Muscle of leg (tissue), 11 donors: ENCODE data around the gene GRIA4. TPM values are rescaled to one million over a fixed set of nuclear protein-coding genes. Genes with fewer than 3 reads are reported as not detected.
A peak's percentile ranks its signal among the peaks of the same experiment; 100 is the strongest.

Experiments used
- DNase-seq: peaks from one replicate; pipeline ENCODE4 v3.0.0; 2013
- H3K27ac ChIP-seq: one replicate; pipeline ENCODE4 v1.5.1; 2013; ENCODE audit warnings: mild to moderate bottlenecking, low read length, control low read depth
- H3K27me3 ChIP-seq: one replicate; pipeline ENCODE4 v1.6.1; 2013; ENCODE audit warnings: low read length; ENCODE audit not compliant: control insufficient read depth, insufficient read depth
- H3K36me3 ChIP-seq: one replicate; pipeline ENCODE4 v1.6.1; 2013; ENCODE audit warnings: low read length; ENCODE audit not compliant: control insufficient read depth, insufficient read depth
- H3K4me1 ChIP-seq: one replicate; pipeline ENCODE4 v1.6.1; 2013; ENCODE audit warnings: low read length; ENCODE audit not compliant: control insufficient read depth, insufficient read depth
- H3K4me3 ChIP-seq: one replicate; pipeline ENCODE4 v1.5.1; 2013; ENCODE audit warnings: low read length, control low read depth
- H3K9me3 ChIP-seq: replicated peaks from 2 replicates; pipeline ENCODE4 v1.6.1; 2013; ENCODE audit warnings: low read depth, low read length; ENCODE audit not compliant: control insufficient read depth
- WGBS: methylation state at CpG from one replicate; pipeline ENCODE4 v1.1.5; 2013; ENCODE audit warnings: missing lambda C conversion rate; ENCODE audit not compliant: insufficient coverage; 5-methylcytosine and 5-hydroxymethylcytosine counted together
- polyA plus RNA-seq, 8 donors: library from polyadenylated mRNA; unstranded; fragments of 120-200 nt; gene quantifications; one replicate each; pipeline versions ENCODE4 v1.2.1 to v1.2.3, GENCODE V29; 2013; ENCODE audit warnings: inconsistent platforms in 1 of 8, low replicate concordance in 1 of 8; ENCODE audit not compliant: insufficient read length in 8 of 8, insufficient read depth in 1 of 8
- total RNA-seq: library from RNA; stranded (reverse); fragments of 120-200 nt; gene quantifications from one replicate; pipeline ENCODE4 v1.2.4, GENCODE V29; 2013

GRIA4 gene
- total and polyA plus RNA-seq, 9 donors: 2.7 to 14.6 (median 7.8) TPM

DNA sequence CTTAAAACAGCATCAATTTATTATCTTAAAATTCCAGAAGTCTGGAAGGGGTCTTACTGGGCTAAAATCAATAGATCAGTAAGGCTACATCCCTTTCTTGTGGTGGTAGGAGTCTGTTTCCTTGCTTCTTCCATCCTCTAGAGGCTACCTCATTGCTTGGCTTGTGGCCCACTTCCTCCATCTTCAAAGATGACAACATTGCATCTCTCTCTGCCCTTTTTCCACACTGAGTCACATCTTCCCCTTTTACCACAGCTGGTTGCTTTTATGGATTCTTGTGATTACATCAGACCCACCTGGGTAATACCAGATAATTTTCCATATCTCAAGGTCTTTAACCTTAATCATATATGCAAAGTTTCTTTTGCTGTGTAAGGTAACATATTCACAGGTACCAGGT is 60.9 kb downstream of the GRIA4 start:
- Histone ChIP-seq H3K4me1 (no peaks in the 10 kb centered on the region), H3K9me3 (no peaks in the 10 kb centered on the region)

DNA sequence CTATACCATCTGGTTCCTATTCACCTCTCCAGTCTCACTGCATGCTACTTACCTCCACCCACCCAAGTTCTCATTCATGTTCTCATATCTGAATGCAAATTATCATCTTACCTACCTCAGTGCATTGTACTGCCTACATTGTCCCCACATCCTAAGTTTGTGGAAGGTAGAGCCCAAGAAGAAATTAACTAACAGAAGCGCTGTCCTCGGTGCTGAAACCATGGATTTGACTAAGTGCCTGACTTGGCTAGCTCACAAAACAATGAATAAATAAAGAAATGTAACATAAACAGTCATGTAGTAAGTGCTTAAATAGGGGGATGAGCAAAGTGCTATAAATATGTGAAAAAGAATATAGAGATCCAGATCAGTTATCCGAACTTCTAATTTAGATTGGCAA is 63.2 kb downstream of the GRIA4 start:
- Histone ChIP-seq H3K4me1 (no peaks in the 10 kb centered on the region), H3K36me3 (no peaks in the 10 kb centered on the region), H3K9me3 (no peaks in the 10 kb centered on the region), H3K27ac (no peak overlapping the region), H3K4me3 (no peak overlapping the region), H3K27me3 (no peaks in the 10 kb centered on the region)
- WGBS: no CpG with 5 or more reads among the region's 3 CpGs
- peak; percentile 81 for DNase-seq

More for the DNA sequence above, 60.9 kb downstream of the GRIA4 start:
- H3K4me3 ChIP-seq: no peak overlapping the region
- no peaks in the 10 kb centered on the region for H3K36me3 ChIP-seq
- H3K27me3 ChIP-seq: no peaks in the 10 kb centered on the region
- no peak for DNase-seq
- no peak overlapping the region for H3K27ac ChIP-seq

DNA sequence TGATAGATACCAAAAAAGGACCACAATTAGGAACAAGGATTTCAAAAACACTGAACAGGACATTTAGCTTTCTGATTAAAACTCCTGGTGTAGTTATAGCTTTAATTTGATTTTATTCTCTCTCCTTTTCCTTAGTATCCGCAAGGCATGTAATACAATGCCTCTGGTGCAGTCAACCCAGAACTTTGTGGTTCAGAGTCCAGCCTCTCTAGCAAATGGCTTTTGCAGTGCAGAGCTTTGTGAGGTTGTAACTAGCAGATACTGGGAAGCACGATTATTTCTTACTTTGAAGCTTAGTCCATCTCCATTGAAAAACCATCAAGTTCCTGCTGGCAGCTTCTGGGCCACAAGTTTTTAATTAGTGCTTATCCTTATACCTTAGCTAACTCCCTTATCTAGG is 79.8 kb downstream of the GRIA4 start:
- H3K27ac ChIP-seq: no peak overlapping the region
- H3K27me3 ChIP-seq: no peaks in the 10 kb centered on the region
- DNase-seq: no peak
- H3K4me1 ChIP-seq: no peaks in the 10 kb centered on the region
- H3K9me3 ChIP-seq: no peaks in the 10 kb centered on the region
- H3K36me3 ChIP-seq: no peaks in the 10 kb centered on the region
- no peak overlapping the region for H3K4me3 ChIP-seq
- 13% methylated on average over 1 of the region's 2 CpGs for WGBS

DNA sequence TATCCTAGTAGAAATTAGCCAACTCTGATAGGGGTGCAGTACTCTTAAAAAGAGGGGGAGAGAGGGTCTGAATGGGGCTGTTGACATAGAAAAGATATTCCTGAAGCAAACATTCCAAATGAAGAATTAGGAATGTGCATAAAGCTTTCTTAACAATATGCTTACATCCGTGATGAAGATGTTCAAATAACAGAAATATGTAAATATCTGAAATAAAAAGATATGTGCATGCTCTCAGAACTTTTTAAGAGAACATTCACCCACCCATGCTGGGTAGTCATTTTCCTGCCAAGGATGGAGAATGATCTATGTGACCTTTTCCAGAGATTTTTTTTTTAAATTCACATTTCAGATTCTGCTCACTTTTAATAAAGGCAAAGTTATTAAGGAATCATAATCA is 80.6 kb downstream of the GRIA4 start:
- no peaks in the 10 kb centered on the region for H3K4me1 ChIP-seq
- no peaks in the 10 kb centered on the region for H3K36me3 ChIP-seq
- no peaks in the 10 kb centered on the region for H3K27me3 ChIP-seq
- no peak overlapping the region for H3K4me3 ChIP-seq
- H3K9me3 ChIP-seq: no peaks in the 10 kb centered on the region
- WGBS: no CpG with 5 or more reads among the region's 1 CpG
- no peak overlapping the region for H3K27ac ChIP-seq
- no peak for DNase-seq

DNA sequence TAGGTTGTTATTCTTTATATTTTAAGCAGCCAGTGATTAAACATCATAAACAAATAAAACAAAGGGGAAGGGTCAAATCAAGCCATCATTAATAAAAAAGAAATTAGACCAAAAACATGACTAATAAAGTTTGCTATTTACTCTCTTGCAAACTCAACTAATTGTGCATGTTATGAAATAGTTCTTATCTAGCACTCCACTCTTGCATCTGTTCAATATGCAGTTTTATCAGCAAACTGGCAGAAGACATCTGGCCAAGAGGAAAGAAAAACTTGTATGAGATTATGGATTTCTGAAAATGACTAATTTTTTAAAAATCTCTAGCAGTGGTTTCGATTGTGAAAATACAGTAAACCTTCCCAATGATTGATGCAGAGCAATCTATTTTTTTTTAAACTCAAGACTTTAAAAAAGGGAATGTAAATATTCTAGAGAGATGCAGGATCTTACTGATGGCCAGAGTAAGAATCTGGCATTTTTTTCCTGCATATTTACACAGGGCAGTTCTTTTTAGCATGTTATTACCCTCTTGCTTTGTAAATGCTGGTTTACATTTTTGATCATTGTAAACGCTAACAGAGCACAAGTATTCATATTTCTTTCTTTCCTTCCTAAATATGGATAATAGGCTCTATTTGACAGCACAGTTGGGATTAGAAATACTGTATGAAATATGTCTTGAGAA is 83.3 kb downstream of the GRIA4 start:
- Histone ChIP-seq H3K9me3 (no peaks in the 10 kb centered on the region), H3K27ac (no peak overlapping the region), H3K4me1 (no peaks in the 10 kb centered on the region), H3K4me3 (no peak overlapping the region), H3K27me3 (no peaks in the 10 kb centered on the region), H3K36me3 (no peaks in the 10 kb centered on the region)
- no peak for DNase-seq
- WGBS: no CpG with 5 or more reads among the region's 2 CpGs

DNA sequence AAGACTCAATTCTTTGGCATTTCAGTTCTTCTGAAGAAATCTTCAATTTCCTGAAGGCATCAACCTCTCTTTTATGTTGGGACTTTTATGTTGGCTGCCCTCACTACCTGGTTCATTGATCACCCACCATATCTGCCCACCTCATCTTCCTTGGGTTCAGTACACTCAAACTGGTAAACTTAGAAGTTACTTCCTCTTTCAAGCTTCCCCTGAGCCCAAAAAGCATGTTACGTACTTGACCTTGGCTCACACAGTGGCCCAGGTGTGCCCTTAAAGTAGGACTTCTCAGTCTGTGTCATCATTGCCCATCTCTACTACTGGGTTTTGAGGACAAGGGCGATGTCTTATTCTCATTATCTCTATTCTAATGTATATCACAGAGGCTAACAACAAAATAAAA is 86.1 kb downstream of the GRIA4 start:
- Histone ChIP-seq H3K4me1 (no peaks in the 10 kb centered on the region), H3K27me3 (no peaks in the 10 kb centered on the region), H3K9me3 (no peaks in the 10 kb centered on the region), H3K4me3 (no peak overlapping the region), H3K36me3 (no peaks in the 10 kb centered on the region), H3K27ac (no peak overlapping the region)
- 88% methylated on average over 1 of the region's 2 CpGs for WGBS
- no peak for DNase-seq

DNA sequence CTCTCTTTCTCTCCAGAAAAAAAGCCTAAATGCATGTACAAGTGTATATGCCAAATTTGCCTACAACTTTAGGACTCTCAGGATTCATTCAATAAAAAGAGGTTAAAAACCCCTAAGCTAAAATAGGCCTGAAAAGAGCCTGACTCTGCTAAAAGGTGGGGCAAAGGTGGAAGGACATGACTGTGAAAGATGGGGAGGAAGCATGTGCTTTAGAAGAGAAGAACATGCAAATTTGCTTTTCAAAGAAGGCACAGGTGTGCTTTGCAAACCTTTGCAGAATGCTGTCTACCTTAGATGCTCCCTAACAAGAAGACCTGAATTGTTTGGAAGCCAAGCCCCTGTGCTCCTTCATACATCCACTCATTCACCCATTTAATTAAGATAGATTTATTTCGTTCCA is 87.4 kb downstream of the GRIA4 start:
- Histone ChIP-seq H3K9me3 (no peaks in the 10 kb centered on the region), H3K36me3 (no peaks in the 10 kb centered on the region), H3K27me3 (no peaks in the 10 kb centered on the region), H3K4me3 (no peak overlapping the region), H3K27ac (no peak overlapping the region), H3K4me1 (no peaks in the 10 kb centered on the region)
- DNase-seq: no peak
- no CpG with 5 or more reads among the region's 1 CpG for WGBS

DNA sequence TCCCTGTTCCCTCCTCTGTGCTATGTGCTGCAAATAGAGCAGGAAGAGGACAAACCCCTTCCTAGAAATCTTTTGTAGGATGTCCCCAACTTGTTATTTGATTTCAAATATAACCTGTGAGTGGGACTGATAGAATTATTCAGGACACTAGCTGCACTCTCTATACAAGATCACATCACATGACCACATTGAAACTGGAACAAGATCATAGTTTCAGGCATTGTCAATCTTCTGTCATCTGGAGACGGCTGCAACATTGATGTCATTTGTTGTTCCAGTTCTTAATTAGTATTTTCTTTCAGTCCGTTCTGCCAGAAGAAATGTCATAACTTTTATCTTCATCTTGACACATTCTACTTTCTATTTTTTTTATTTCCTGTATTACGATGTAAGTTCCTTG is 89.3 kb downstream of the GRIA4 start:
- no peak overlapping the region for H3K4me3 ChIP-seq
- no peaks in the 10 kb centered on the region for H3K9me3 ChIP-seq
- no peaks in the 10 kb centered on the region for H3K4me1 ChIP-seq
- H3K36me3 ChIP-seq: no peaks in the 10 kb centered on the region
- no peaks in the 10 kb centered on the region for H3K27me3 ChIP-seq
- H3K27ac ChIP-seq: no peak overlapping the region
- WGBS: no CpG with 5 or more reads among the region's 3 CpGs
- DNase-seq: no peak

DNA sequence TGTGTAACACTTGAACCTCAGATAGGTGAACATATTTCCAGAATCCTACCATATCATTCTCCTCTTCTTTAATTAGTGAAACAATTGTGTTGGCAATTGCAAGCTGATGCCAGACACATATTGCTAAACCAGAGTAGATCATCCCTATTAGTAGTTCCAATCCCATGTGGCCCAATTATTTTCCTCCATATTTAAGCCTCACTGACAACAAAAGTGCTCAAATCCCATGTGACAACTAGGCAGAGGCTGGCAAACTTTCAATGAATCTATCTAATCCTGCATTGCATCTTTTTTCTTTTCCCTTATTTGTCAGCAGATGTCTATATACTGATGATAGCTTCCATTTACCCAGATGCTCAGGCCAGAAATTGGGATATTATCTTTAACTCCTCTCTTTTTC is 90.4 kb downstream of the GRIA4 start:
- no peak for DNase-seq
- Histone ChIP-seq H3K27ac (no peak overlapping the region), H3K4me3 (no peak overlapping the region), H3K9me3 (no peaks in the 10 kb centered on the region), H3K36me3 (no peaks in the 10 kb centered on the region), H3K27me3 (no peaks in the 10 kb centered on the region), H3K4me1 (no peaks in the 10 kb centered on the region)

DNA sequence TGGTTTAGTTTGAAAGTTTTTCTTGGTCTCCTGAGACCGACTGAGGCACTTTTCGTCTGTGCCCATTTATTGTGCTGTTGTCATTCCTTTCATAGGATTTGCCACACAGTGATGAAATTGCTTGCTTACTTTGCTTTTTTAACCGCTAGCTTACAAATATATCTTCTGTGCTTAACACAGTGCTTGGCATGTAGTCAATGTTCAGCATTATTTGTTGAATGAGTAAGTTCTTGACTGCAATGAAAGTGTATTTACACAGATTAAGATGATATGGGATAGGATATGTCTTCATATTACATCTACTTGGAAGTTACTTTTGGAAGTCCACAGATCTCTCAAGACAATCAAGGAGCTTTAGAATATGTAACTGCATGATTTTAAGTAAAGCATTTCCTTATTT is 91.2 kb downstream of the GRIA4 start:
- Histone ChIP-seq H3K27me3 (no peaks in the 10 kb centered on the region), H3K36me3 (no peaks in the 10 kb centered on the region), H3K4me3 (no peak overlapping the region), H3K9me3 (no peaks in the 10 kb centered on the region), H3K4me1 (peaks cover 1% of the 10 kb centered on the region), H3K27ac (no peak overlapping the region)
- WGBS: no CpG with 5 or more reads among the region's 3 CpGs
- DNase-seq: no peak
